IMR-90 (cell line): ENCODE results near the gene TMTC1. TPM values are rescaled to one million over a fixed set of nuclear protein-coding genes. Genes with fewer than 3 reads are reported as not detected.

Source experiments
- ATAC-seq: fragments of 200-7000 bp; cut with Tn5 transposase; 2 replicates; pipeline ENCODE4 v1.9.1; 2020; ENCODE audit warnings: low read depth, mild to moderate bottlenecking, moderate library complexity
- BruUV-seq: library from RNA; stranded (reverse); fragments of 400-500 nt; replicated peaks from 2 replicates; lab custom pipeline; 2021; lab: Mats Ljungman, UMichigan
- CTCF ChIA-PET: fragments of 300-600 bp; formaldehyde crosslinking; extraction: SDS; loops from one replicate; lab custom pipeline; 2021; ENCODE audit warnings: antibody characterized with exemption; lab: Yijun Ruan, JAX
- POLR2A ChIA-PET: fragments of 300-600 bp; sonication (Branson Sonifier 250); formaldehyde crosslinking; loops from one replicate; lab custom pipeline; 2022; ENCODE audit warnings: antibody characterized with exemption; ENCODE audit not compliant: unreplicated experiment; lab: Charles Lee
- DNase-seq: peaks from one replicate; pipeline ENCODE4 v3.0.0; 2013
- H2AFZ ChIP-seq: replicated peaks from 2 replicates; pipeline ENCODE3; 2013; ENCODE audit warnings: low read length, mild to moderate bottlenecking; ENCODE audit not compliant: poor library complexity
- H2AK5ac ChIP-seq: 2 replicates; pipeline ENCODE4 v1.6.1; 2013; ENCODE audit warnings: low read depth, low read length, inconsistent platforms
- H2AK9ac ChIP-seq: replicated peaks from 2 replicates; pipeline ENCODE3; 2013; ENCODE audit warnings: mild to moderate bottlenecking, low read depth, low read length, moderate library complexity; ENCODE audit not compliant: poor library complexity
- H2BK120ac ChIP-seq: 2 replicates; pipeline ENCODE4 v1.6.1; 2013; ENCODE audit warnings: low read depth, low read length, inconsistent platforms
- H2BK15ac ChIP-seq: 3 replicates; pipeline ENCODE4 v1.6.1; 2013; ENCODE audit warnings: low read depth, low read length, inconsistent platforms
- H2BK20ac ChIP-seq: 2 replicates; pipeline ENCODE4 v1.6.1; 2013; ENCODE audit warnings: low read depth, mild to moderate bottlenecking, inconsistent platforms, low read length, moderate library complexity
- H2BK5ac ChIP-seq: 2 replicates; pipeline ENCODE4 v1.6.1; 2013; ENCODE audit warnings: mild to moderate bottlenecking, low read depth, low read length, inconsistent platforms; ENCODE audit not compliant: poor library complexity, severe bottlenecking
- H3K14ac ChIP-seq: replicated peaks from 2 replicates; pipeline ENCODE4 v1.6.1; 2013; ENCODE audit warnings: low read depth, low read length, inconsistent platforms
- H3K18ac ChIP-seq: 2 replicates; pipeline ENCODE4 v1.6.1; 2013; ENCODE audit warnings: low read depth, low read length, control low read depth
- H3K23ac ChIP-seq: 2 replicates; pipeline ENCODE4 v1.6.1; 2013; ENCODE audit warnings: low read depth, low read length, inconsistent platforms
- H3K27ac ChIP-seq: 2 replicates; pipeline ENCODE4 v1.5.1; 2013; ENCODE audit warnings: mild to moderate bottlenecking, control low read depth, low read length; ENCODE audit not compliant: insufficient read depth
- H3K27me3 ChIP-seq: 2 replicates; pipeline ENCODE4 v1.6.1; 2013; ENCODE audit warnings: low read length; ENCODE audit not compliant: control insufficient read depth, insufficient read depth
- H3K36me3 ChIP-seq: 2 replicates; pipeline ENCODE4 v1.6.1; 2013; ENCODE audit warnings: low read length, mixed read lengths; ENCODE audit not compliant: control insufficient read depth, insufficient read depth
- H3K4ac ChIP-seq: 2 replicates; pipeline ENCODE4 v1.6.1; 2013; ENCODE audit warnings: low read depth, low read length, inconsistent platforms
- H3K4me1 ChIP-seq: 2 replicates; pipeline ENCODE4 v1.6.1; 2013; ENCODE audit warnings: low read length, mixed read lengths; ENCODE audit not compliant: control insufficient read depth, insufficient read depth
- H3K4me2 ChIP-seq: 2 replicates; pipeline ENCODE4 v1.6.1; 2013; ENCODE audit warnings: low read depth, mild to moderate bottlenecking, control low read depth, low read length, moderate library complexity
- H3K4me3 ChIP-seq: 2 replicates; pipeline ENCODE4 v1.5.1; 2013; ENCODE audit warnings: low read depth, mild to moderate bottlenecking, control low read depth, low read length, moderate library complexity; ENCODE audit not compliant: insufficient read depth
- H3K56ac ChIP-seq: 2 replicates; pipeline ENCODE4 v1.6.1; 2013; ENCODE audit warnings: low read length, inconsistent platforms; ENCODE audit not compliant: insufficient read depth; ENCODE audit errors: extremely low read depth
- H3K79me1 ChIP-seq, 2 experiments: 2 replicates each; pipeline ENCODE4 v1.6.1; 2013; ENCODE audit warnings: low read length in 2 of 2, inconsistent platforms in 1 of 2, low read depth in 1 of 2
- H3K9ac ChIP-seq: 2 replicates; pipeline ENCODE4 v1.6.1; 2013; ENCODE audit warnings: low read depth, low read length, control low read depth
- H3K9me1 ChIP-seq: 2 replicates; pipeline ENCODE4 v1.6.1; 2013; ENCODE audit warnings: low read length, inconsistent platforms; ENCODE audit not compliant: insufficient read depth
- H3K9me3 ChIP-seq: 2 replicates; pipeline ENCODE4 v1.6.1; 2013; ENCODE audit warnings: low read length; ENCODE audit not compliant: control insufficient read depth, insufficient read depth
- H4K20me1 ChIP-seq: 2 replicates; pipeline ENCODE4 v1.6.1; 2013; ENCODE audit warnings: low read length, inconsistent platforms; ENCODE audit not compliant: insufficient read depth
- H4K5ac ChIP-seq: 2 replicates; pipeline ENCODE4 v1.6.1; 2013; ENCODE audit warnings: mild to moderate bottlenecking, low read depth, low read length, control low read depth
- H4K8ac ChIP-seq, 2 experiments: 2 replicates each; pipeline ENCODE4 v1.6.1; 2013; ENCODE audit warnings: low read depth in 2 of 2, low read length in 2 of 2, control low read depth in 1 of 2, inconsistent platforms in 1 of 2
- H4K91ac ChIP-seq: 2 replicates; pipeline ENCODE4 v1.6.1; 2013; ENCODE audit warnings: low read depth, low read length, inconsistent platforms; ENCODE audit not compliant: insufficient read depth
- FOS ChIP-seq: fragments of 150-350 bp; IDR thresholded peaks from 2 replicates; pipeline ENCODE4 v1.6.1; 2016; ENCODE audit warnings: low read depth, low read length
- MAFK ChIP-seq: IDR thresholded peaks from 2 replicates; pipeline ENCODE4 v1.6.1; 2012; ENCODE audit warnings: low read depth, low read length, improper control_type of control experiment
- MAZ ChIP-seq: IDR thresholded peaks from 2 replicates; pipeline ENCODE4 v1.6.1; 2012; ENCODE audit warnings: low read depth, mild to moderate bottlenecking, low read length, improper control_type of control experiment, moderate library complexity, borderline replicate concordance
- NFE2L2 ChIP-seq: fragments of 150-350 bp; IDR thresholded peaks from 2 replicates; pipeline ENCODE4 v1.6.1; 2016; ENCODE audit warnings: low read depth, mild to moderate bottlenecking, low read length
- POLR2A ChIP-seq: IDR thresholded peaks from 2 replicates; pipeline ENCODE4 v1.6.1; 2012; ENCODE audit warnings: mild to moderate bottlenecking, low read depth, low read length
- RCOR1 ChIP-seq: IDR thresholded peaks from 2 replicates; pipeline ENCODE4 v1.6.1; 2012; ENCODE audit warnings: mild to moderate bottlenecking, low read length, improper control_type of control experiment; ENCODE audit not compliant: insufficient replicate concordance
- RFX5 ChIP-seq: IDR thresholded peaks from 2 replicates; pipeline ENCODE4 v1.8.0; 2012; ENCODE audit warnings: low read depth, mild to moderate bottlenecking, low read length, moderate library complexity
- SMC3 ChIP-seq: fragments of 150-350 bp; IDR thresholded peaks from 2 replicates; pipeline ENCODE4 v1.6.1; 2016; ENCODE audit warnings: low read depth, mild to moderate bottlenecking, antibody characterized with exemption, low read length, moderate library complexity
- WGBS, 2 experiments: methylation state at CpG; one replicate each; pipeline versions ENCODE4 v1.1.5 to v1.1.7; 2013; ENCODE audit warnings: missing lambda C conversion rate in 2 of 2; ENCODE audit not compliant: insufficient read length in 1 of 2; ENCODE audit errors: extremely low coverage in 2 of 2; 5-methylcytosine and 5-hydroxymethylcytosine counted together
- dilution Hi-C: fragments of 300-500 bp; cut with HindIII; formaldehyde crosslinking; loops from one replicate; pipeline ENCODE4 v1.14.3; 2018; ENCODE audit warnings: low sequenced_read_pairs; ENCODE audit not compliant: unreplicated experiment
- in situ Hi-C: fragments of 300-500 bp; cut with MboI; formaldehyde crosslinking; loops from 3 replicates; pipeline ENCODE4 v1.14.3; 2019; ENCODE audit warnings: low sequenced_read_pairs, inconsistent platforms, mixed read lengths
- intact Hi-C: fragments of 100-400 bp; cut with micrococcal nuclease; formaldehyde crosslinking; loops from 2 replicates; pipeline ENCODE4 v1.10.0; 2022
- polyA plus RNA-seq, 3 experiments: library from polyadenylated mRNA; depleted of rRNA; stranded (reverse); fragments of >200 nt; gene quantifications; 2 replicates each; pipeline ENCODE4 v1.2.3, GENCODE V29; 2012; ENCODE audit warnings: low replicate concordance in 1 of 3
- total RNA-seq: library from RNA; depleted of rRNA; stranded (reverse); fragments of >200 nt; gene quantifications from 2 replicates; pipeline ENCODE4 v1.2.3, GENCODE V29; 2012
- TF ChIP-seq, protein P1 (sequence below): conservative IDR thresholded peaks from 2 replicates; pipeline ENCODE4 v1.5.1; 2012; ENCODE audit warnings: mild to moderate bottlenecking, low read depth, low read length, improper control_type of control experiment

The TMTC1 gene
- total and polyA plus RNA-seq, 2 of the 4 experiments (the other 2 are of a cell fraction), result 12.5 to 36.4 TPM

DNA sequence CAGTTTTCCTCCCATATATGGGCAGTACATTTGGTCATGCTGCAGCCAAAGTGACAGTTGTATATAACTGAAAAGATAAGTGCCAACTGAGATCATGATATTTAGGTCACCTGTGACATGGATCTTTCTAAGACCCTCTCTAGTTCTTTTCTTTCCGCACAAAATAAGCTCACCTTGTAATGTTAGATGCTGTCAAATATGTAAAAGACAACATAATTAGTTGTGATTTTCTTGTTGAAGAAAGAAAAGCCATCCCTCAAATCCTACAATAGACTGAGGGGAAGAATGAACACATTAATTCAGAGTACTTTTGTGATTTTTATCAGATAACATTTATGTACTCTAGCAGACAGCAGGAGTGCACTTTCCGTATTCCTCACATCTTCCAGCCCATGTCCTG, 323.7 kb downstream of the TMTC1 start:
- Histone ChIP-seq H3K9me3 (no peaks in the 10 kb centered on the region), H4K8ac (no peak overlapping the region), H2AFZ (no peak overlapping the region), H3K18ac (no peak overlapping the region), H4K5ac (no peak overlapping the region), H3K14ac (no peak overlapping the region), H2BK15ac (no peak overlapping the region), H2BK5ac (no peak overlapping the region), H3K23ac (no peak overlapping the region), H3K9ac (no peak overlapping the region), H3K4me3 (no peak overlapping the region), H3K79me1 (no peaks in the 10 kb centered on the region), H2AK9ac (no peak overlapping the region), H4K91ac (no peak overlapping the region), H3K9me1 (0 out of 2 replicates have a peak, but pooled peaks cover 4% of the 10 kb centered on the region), H3K56ac (no peak overlapping the region), H3K4me2 (no peak overlapping the region), H2AK5ac (no peak overlapping the region), H3K36me3 (peaks cover 2% of the 10 kb centered on the region; the same call in 1 of the 2 replicates), H3K27ac (no peak overlapping the region), H3K4ac (no peak overlapping the region), H2BK120ac (no peak overlapping the region), H2BK20ac (no peak overlapping the region), H4K20me1 (no peaks in the 10 kb centered on the region), H3K27me3 (no peaks in the 10 kb centered on the region), H3K4me1 (no peaks in the 10 kb centered on the region)
- TF ChIP-seq POLR2A (no peak), RCOR1 (no peak), FOS (no peak), NFE2L2 (no peak), MAZ (no peak), SMC3 (no peak), RFX5 (no peak), MAFK (no peak)
- TF ChIP-seq, protein P1, sequence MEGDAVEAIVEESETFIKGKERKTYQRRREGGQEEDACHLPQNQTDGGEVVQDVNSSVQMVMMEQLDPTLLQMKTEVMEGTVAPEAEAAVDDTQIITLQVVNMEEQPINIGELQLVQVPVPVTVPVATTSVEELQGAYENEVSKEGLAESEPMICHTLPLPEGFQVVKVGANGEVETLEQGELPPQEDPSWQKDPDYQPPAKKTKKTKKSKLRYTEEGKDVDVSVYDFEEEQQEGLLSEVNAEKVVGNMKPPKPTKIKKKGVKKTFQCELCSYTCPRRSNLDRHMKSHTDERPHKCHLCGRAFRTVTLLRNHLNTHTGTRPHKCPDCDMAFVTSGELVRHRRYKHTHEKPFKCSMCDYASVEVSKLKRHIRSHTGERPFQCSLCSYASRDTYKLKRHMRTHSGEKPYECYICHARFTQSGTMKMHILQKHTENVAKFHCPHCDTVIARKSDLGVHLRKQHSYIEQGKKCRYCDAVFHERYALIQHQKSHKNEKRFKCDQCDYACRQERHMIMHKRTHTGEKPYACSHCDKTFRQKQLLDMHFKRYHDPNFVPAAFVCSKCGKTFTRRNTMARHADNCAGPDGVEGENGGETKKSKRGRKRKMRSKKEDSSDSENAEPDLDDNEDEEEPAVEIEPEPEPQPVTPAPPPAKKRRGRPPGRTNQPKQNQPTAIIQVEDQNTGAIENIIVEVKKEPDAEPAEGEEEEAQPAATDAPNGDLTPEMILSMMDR, result no peak
- no peak for DNase-seq
- CTCF ChIA-PET, result no interaction called here
- POLR2A ChIA-PET, result no interaction called here
- no CpG with 5 or more reads among the region's 2 CpGs for WGBS, 2 experiments
- dilution Hi-C loops (no loop called here), in situ Hi-C loops (no loop called here), intact Hi-C loops (no loop called here)
- ATAC-seq, result no peak
- BruUV-seq, result no TSS peak
